Prostate gland (tissue), 2 donors: ENCODE data around the gene PSORS1C1. TPM values are rescaled to one million over a fixed set of nuclear protein-coding genes. Genes with fewer than 3 reads are reported as not detected.
"Not testable (repeated sequence)": the region's sequence is repeated elsewhere in the genome, so short reads cannot be mapped to it uniquely, and the experiment has no call there.

Experiments
- DNase-seq: peaks from one replicate; pipeline ENCODE4 v3.0.0-alpha.2; 2019; ENCODE audit warnings: low spot score
- H3K27ac ChIP-seq, 2 donors: fragments of 200-600 bp; sonication (generic); 2 replicates each; pipeline ENCODE4 v1.5.1; 2017 to 2019
- H3K27me3 ChIP-seq: fragments of 200-600 bp; sonication (generic); replicated peaks from 2 replicates; pipeline ENCODE4 v1.5.1; 2019; ENCODE audit not compliant: insufficient read depth
- H3K36me3 ChIP-seq, 2 donors: fragments of 200-600 bp; sonication (generic); 1 replicate in 1 of 2; 2 replicates in 1 of 2; pipeline versions ENCODE4 v1.5.1 to v1.8.1; 2017 to 2019
- H3K4me1 ChIP-seq: fragments of 200-600 bp; sonication (generic); replicated peaks from 2 replicates; pipeline ENCODE4 v1.5.1; 2019
- H3K4me3 ChIP-seq, 2 donors: fragments of 200-600 bp; sonication (generic); 2 replicates each; pipeline ENCODE4 v1.5.1; 2017 to 2019
- H3K9me3 ChIP-seq: fragments of 200-600 bp; sonication (generic); 2 replicates; pipeline ENCODE4 v1.5.1; 2017
- POLR2A ChIP-seq: fragments of 450-650 bp; IDR thresholded peaks from one replicate; pipeline ENCODE4 v1.6.1; 2016; ENCODE audit warnings: antibody characterized with exemption, mild to moderate bottlenecking
- POLR2AphosphoS5 ChIP-seq: sonication (generic); formaldehyde crosslinking; IDR thresholded peaks from one replicate; pipeline ENCODE4 v1.6.1; 2017; ENCODE audit warnings: antibody characterized with exemption
- WGBS: methylation state at CpG from one replicate; pipeline ENCODE4 v1.1.5; 2018; 5-methylcytosine and 5-hydroxymethylcytosine counted together
- intact Hi-C: fragments of 100-400 bp; cut with DNase I; formaldehyde crosslinking; loops from one replicate; pipeline ENCODE4 v1.14.2; 2022
- total RNA-seq, 2 donors: library from RNA; depleted of rRNA; stranded (reverse); fragments of >200 nt; gene quantifications; one replicate each; pipeline ENCODE4 v1.1.0, GENCODE V29; 2016
- TF ChIP-seq, protein P1 (sequence below), 4 experiments: fragments of 200-600 bp in 2 of 4; fragments of 450-650 bp in 2 of 4; sonication (generic) in 2 of 4; IDR thresholded peaks; 1 replicate in 3 of 4; 2 replicates in 1 of 4; pipeline ENCODE4 v1.5.1; 2016 to 2019; ENCODE audit warnings: antibody characterized with exemption in 4 of 4, mild to moderate bottlenecking in 2 of 4, moderate library complexity in 2 of 4

Gene PSORS1C1, protein sequence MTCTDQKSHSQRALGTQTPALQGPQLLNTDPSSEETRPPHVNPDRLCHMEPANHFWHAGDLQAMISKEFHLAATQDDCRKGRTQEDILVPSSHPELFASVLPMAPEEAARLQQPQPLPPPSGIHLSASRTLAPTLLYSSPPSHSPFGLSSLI
- 1 to 10 TPM; 1.2 to 3.5 TPM for total RNA-seq

DNA sequence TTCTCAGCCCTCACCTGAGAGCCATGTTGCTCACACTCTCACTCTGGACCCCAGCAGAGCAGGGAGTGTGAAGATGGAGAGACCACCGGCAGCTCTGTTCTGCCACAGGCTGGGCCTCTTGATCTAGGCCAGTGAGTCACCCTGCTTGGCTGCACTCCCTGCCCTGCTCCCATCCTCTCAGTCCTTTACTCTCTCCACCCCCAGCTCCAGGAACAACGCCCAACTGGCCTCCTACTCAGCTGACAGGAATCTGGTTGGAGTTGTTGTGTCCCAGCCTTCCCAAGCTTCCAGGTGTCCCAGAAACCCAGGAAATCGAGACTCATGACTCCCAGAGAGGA is at the start of gene PSORS1C1:
Gene PSORS1C1, plus strand, starts transcription at position 260 of the 338 bp plus-strand sequence. CDS start 14,833 bp downstream, outside the sequence.
- Histone ChIP-seq H3K36me3 (no peaks in the 10 kb centered on the region), H3K27me3 (peaks cover 2% of the 10 kb centered on the region), H3K27ac (peak within 1 kb of the TSS; percentile 61 to 76), H3K9me3 (no peaks in the 10 kb centered on the region), H3K4me1 (peaks cover 5% of the 10 kb centered on the region), H3K4me3 (peak within 1 kb of the TSS in 1 of 2 donors; percentile 13)
- peak; percentile 80 for DNase-seq
- WGBS = 6% methylated on average over 3 of the region's 3 CpGs
- intact Hi-C loops = no loop called here
- TF ChIP-seq, protein P1, sequence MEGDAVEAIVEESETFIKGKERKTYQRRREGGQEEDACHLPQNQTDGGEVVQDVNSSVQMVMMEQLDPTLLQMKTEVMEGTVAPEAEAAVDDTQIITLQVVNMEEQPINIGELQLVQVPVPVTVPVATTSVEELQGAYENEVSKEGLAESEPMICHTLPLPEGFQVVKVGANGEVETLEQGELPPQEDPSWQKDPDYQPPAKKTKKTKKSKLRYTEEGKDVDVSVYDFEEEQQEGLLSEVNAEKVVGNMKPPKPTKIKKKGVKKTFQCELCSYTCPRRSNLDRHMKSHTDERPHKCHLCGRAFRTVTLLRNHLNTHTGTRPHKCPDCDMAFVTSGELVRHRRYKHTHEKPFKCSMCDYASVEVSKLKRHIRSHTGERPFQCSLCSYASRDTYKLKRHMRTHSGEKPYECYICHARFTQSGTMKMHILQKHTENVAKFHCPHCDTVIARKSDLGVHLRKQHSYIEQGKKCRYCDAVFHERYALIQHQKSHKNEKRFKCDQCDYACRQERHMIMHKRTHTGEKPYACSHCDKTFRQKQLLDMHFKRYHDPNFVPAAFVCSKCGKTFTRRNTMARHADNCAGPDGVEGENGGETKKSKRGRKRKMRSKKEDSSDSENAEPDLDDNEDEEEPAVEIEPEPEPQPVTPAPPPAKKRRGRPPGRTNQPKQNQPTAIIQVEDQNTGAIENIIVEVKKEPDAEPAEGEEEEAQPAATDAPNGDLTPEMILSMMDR (IDR thresholded peaks at IDR 0.05) = no peak
- peak; percentile 65 for TF ChIP-seq POLR2AphosphoS5

DNA sequence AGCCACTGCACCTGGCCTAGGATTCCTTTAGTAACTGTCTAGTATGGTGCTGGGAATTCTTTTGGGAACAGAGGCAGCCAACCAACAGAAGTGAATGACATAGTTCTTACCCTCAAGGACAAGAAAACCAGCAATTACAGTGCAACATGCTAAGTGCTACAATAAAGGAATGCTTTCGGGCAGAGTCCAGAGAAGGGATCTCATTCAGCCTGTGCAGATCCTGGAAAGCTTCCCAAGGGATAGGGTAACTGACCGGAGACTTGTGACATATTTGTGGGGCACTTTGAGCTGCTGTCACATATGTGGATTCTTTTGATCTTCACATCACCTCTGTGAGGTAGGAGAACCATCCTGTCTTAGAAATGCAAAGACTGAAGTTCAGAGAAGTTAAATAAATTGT is 49.0 kb upstream of the PSORS1C1 start:
- no peaks in the 10 kb centered on the region for H3K4me1 ChIP-seq
- H3K27me3 ChIP-seq = peaks cover 2% of the 10 kb centered on the region
- 64% methylated on average over 2 of the region's 2 CpGs for WGBS
- DNase-seq = no peak
- TF ChIP-seq POLR2A (no peak), POLR2AphosphoS5 (no peak)
- TF ChIP-seq, protein P1 (IDR thresholded peaks at IDR 0.05) = no peak
- no peaks in the 10 kb centered on the region for H3K36me3 ChIP-seq
- no peak overlapping the region for H3K27ac ChIP-seq
- intact Hi-C loops = no loop called here
- no peaks in the 10 kb centered on the region for H3K9me3 ChIP-seq
- H3K4me3 ChIP-seq = no peak overlapping the region

DNA sequence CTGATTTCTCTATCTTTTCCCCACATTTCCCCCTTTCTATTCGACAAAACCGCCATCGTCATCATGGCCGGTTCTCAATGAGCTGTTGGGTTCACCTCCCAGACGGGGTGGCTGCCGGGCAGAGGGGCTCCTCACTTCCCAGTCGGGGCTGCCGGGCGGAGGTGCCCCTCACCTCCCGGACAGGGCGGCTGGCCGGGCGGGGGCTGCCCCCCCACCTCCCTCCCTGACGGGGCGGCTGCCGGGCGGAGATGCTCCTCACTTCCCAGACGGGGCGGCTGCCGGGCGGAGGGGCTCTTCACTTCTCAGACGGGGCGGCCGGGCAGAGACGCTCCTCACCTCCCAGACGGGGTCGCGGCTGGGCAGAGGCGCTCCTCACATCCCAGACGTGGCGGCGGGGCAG is 47.6 kb upstream of the PSORS1C1 start:
- H3K4me1 ChIP-seq, H3K27me3 ChIP-seq, intact Hi-C loops, DNase-seq, H3K4me3 ChIP-seq, H3K9me3 ChIP-seq, H3K27ac ChIP-seq, H3K36me3 ChIP-seq: not testable (repeated sequence)
- 94% methylated on average over 24 of the region's 32 CpGs for WGBS

DNA sequence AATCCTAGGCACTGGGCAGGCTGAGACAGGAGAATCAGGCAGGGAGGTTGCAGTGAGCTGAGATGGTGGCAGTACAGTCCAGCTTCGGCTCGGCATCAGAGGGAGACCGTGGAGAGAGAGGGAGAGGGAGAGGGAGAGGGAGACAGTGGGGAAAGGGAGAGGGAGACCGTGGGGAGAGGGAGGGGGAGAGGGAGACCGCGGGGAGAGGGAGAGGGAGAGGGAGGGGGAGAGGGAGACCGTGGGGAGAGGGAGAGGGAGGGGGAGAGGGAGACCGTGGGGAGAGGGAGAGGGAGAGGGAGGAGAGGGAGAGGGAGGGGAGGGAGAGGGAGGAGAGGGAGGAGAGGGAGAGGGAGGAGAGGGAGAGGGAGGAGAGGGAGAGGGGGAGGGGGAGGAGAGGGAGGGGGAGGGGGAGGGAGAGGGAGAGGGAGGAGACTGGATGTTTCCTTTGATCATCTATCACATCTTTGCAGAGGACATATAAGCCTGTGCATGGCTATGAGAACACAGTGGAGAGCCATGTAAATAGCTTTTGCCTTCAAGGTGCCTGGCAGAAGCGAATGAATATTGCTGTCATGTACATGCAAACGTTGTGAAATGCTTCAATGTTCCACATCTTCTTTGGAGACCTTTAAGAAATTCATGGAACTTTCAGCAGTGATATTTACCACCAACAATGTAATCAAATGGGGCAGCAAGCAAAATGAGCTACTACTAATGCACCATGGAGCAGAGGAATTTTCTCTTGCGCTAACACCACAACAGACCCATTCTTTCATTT is 46.5 kb upstream of the PSORS1C1 start:
- intact Hi-C loops, H3K9me3 ChIP-seq, H3K4me3 ChIP-seq, DNase-seq, H3K27me3 ChIP-seq, H3K36me3 ChIP-seq, H3K4me1 ChIP-seq, H3K27ac ChIP-seq: not testable (repeated sequence)
- WGBS = 40% methylated on average over 9 of the region's 11 CpGs

DNA sequence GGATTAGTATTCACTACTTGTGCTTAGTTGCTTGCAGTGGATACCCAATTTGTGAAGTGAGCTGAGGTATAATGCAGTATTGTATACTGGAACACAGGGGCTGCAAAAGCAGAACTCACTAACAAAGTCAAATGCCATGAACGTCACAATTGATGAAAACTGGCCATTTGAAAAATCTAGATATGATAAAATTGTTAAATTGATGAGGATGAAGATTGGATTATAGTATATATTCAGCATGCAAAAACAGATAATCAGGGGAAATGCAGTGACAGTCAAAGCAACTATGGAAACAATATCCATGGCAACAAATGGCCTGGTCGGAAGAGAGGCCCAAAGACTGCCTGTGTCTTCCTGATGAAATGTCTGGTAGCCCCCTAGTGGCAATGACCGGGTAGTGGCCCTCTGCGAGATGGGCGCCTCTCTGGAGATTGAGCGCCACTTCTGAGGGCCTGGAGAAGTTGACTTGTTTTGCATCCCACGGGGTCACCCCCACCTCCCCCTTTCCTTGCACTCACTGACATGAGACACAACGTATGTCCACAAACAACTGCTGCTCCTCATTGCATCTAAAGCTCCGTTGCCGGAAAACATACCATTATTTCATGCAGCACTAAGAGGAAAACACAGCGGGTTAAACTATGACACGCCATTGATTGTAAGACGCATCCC is 45.8 kb upstream of the PSORS1C1 start:
- Histone ChIP-seq H3K4me1 (peaks cover 8% of the 10 kb centered on the region), H3K27me3 (peaks cover 2% of the 10 kb centered on the region), H3K9me3 (no peaks in the 10 kb centered on the region), H3K4me3 (no peak overlapping the region), H3K27ac (no peak overlapping the region), H3K36me3 (no peaks in the 10 kb centered on the region)
- intact Hi-C loops = no loop called here
- WGBS = 52% methylated on average over 13 of the region's 13 CpGs
- DNase-seq = peak; percentile 39
- TF ChIP-seq, protein P1 (IDR thresholded peaks at IDR 0.05) = peak in 3 of 4 experiments; percentile 55 to 81 (median 57)
- TF ChIP-seq POLR2A (no peak), POLR2AphosphoS5 (peak; percentile 34)
